OCI-LY7 (cell line): ENCODE data around the gene CARD11. TPM values are rescaled to one million over a fixed set of nuclear protein-coding genes. Genes with fewer than 3 reads are reported as not detected.

Experiments
- BruUV-seq: library from RNA; stranded (reverse); fragments of 400-500 nt; replicated peaks from 2 replicates; lab custom pipeline; 2021; lab: Mats Ljungman, UMichigan
- CTCF ChIA-PET: fragments of 300-600 bp; sonication (Branson Sonifier 250); formaldehyde crosslinking; loops from one replicate; lab custom pipeline; 2022; ENCODE audit warnings: antibody characterized with exemption; ENCODE audit not compliant: unreplicated experiment; lab: Charles Lee
- POLR2A ChIA-PET: fragments of 300-600 bp; sonication (Branson Sonifier 250); formaldehyde crosslinking; loops from one replicate; lab custom pipeline; 2022; ENCODE audit warnings: antibody characterized with exemption; lab: Charles Lee
- DNase-seq: peaks from one replicate; pipeline ENCODE4 v3.0.0-alpha.2; 2015; ENCODE audit warnings: low spot score
- H2AFZ ChIP-seq: fragments of 200-600 bp; sonication (generic), shearing (Covaris generic); 2 replicates; pipeline ENCODE4 v1.6.1; 2014; ENCODE audit warnings: mild to moderate bottlenecking, antibody characterized with exemption, low read length, moderate library complexity
- H3K27ac ChIP-seq: fragments of 200-600 bp; sonication (generic); 2 replicates; pipeline ENCODE4 v1.5.1; 2014; ENCODE audit warnings: mixed run types, low read depth, mild to moderate bottlenecking, moderate library complexity, low read length, inconsistent platforms; ENCODE audit not compliant: poor library complexity, severe bottlenecking
- H3K36me3 ChIP-seq: fragments of 200-600 bp; sonication (generic); 2 replicates; pipeline ENCODE4 v1.6.1; 2014; ENCODE audit warnings: mild to moderate bottlenecking, antibody characterized with exemption, low read length, moderate library complexity, mixed read lengths; ENCODE audit not compliant: insufficient read depth
- H3K4me1 ChIP-seq: fragments of 200-600 bp; sonication (generic); 2 replicates; pipeline ENCODE4 v1.5.1; 2014; ENCODE audit warnings: mild to moderate bottlenecking, low read length; ENCODE audit not compliant: insufficient read depth, poor library complexity, severe bottlenecking
- H3K4me2 ChIP-seq: fragments of 200-600 bp; sonication (generic); 2 replicates; pipeline ENCODE4 v1.6.1; 2014; ENCODE audit warnings: mild to moderate bottlenecking, low read length
- H3K4me3 ChIP-seq: fragments of 200-600 bp; sonication (generic); 2 replicates; pipeline ENCODE4 v1.5.1; 2014; ENCODE audit warnings: mild to moderate bottlenecking, low read depth, low read length; ENCODE audit not compliant: poor library complexity, severe bottlenecking
- H3K79me2 ChIP-seq: fragments of 200-600 bp; sonication (generic); 2 replicates; pipeline ENCODE4 v1.6.1; 2016; ENCODE audit warnings: low read depth, mild to moderate bottlenecking, low read length, moderate library complexity, mixed read lengths; ENCODE audit not compliant: insufficient read depth
- H3K9me2 ChIP-seq: fragments of 200-600 bp; sonication (generic); 2 replicates; pipeline ENCODE4 v1.6.1; 2016; ENCODE audit warnings: mild to moderate bottlenecking, low read length, mixed read lengths; ENCODE audit not compliant: insufficient read depth
- H3K9me3 ChIP-seq: fragments of 200-600 bp; sonication (generic); 2 replicates; pipeline ENCODE4 v1.6.1; 2014; ENCODE audit warnings: mild to moderate bottlenecking, mixed run types, low read length, mixed read lengths
- H4K20me1 ChIP-seq: fragments of 200-600 bp; sonication (generic); 2 replicates; pipeline ENCODE4 v1.6.1; 2014; ENCODE audit warnings: mild to moderate bottlenecking, antibody characterized with exemption, low read length, moderate library complexity, mixed read lengths; ENCODE audit not compliant: insufficient read depth
- CTCF ChIP-seq: fragments of 200-600 bp; sonication (generic); conservative IDR thresholded peaks from 2 replicates; pipeline ENCODE4 v1.5.1; 2014; ENCODE audit warnings: mild to moderate bottlenecking, antibody characterized with exemption, low read length, moderate library complexity, mixed read lengths
- EZH2phosphoT487 ChIP-seq: fragments of 200-600 bp; sonication (generic); IDR thresholded peaks from 2 replicates; pipeline ENCODE4 v1.6.1; 2018; ENCODE audit warnings: low read depth, borderline replicate concordance, mild to moderate bottlenecking, mixed run types, antibody characterized with exemption, low read length, moderate library complexity, mixed read lengths
- intact Hi-C: fragments of 100-400 bp; cut with micrococcal nuclease; formaldehyde crosslinking; loops from one replicate; pipeline ENCODE4 v1.10.0; 2022; ENCODE audit not compliant: unreplicated experiment
- total RNA-seq, 2 experiments: library from RNA; depleted of rRNA in 1 of 2; stranded (reverse); fragments of >200 nt in 1 of 2; shearing (Covaris generic) in 1 of 2; gene quantifications; 2 replicates each; pipeline ENCODE4 v1.2.3, GENCODE V29; 2014 to 2022

CARD11 gene
- total RNA-seq, 2 experiments from 2014 or later, result 33.8 to 63.5 TPM

GRCh38 chr7:3020416-3020815, 23.3 kb downstream of the CARD11 start:
- ChIA-PET POLR2A (interaction anchor here (0.7 to 1.2 kb wide), 3 partner anchors 10 to 79 kb away, joined by 3 to 4 read pairs (median 3); no protein-coding TSS in a partner anchor), CTCF (no interaction called here)
- DNase-seq, result no peak
- Histone ChIP-seq H3K4me1 (peaks cover 5% of the 10 kb centered on the region), H3K9me3 (peaks cover 22% of the 10 kb centered on the region; the same call in 1 of the 2 replicates), H3K9me2 (no peaks in the 10 kb centered on the region), H2AFZ (no peak overlapping the region), H3K4me2 (no peak overlapping the region), H4K20me1 (no peaks in the 10 kb centered on the region), H3K36me3 (peaks cover 40% of the 10 kb centered on the region), H3K79me2 (no peaks in the 10 kb centered on the region; the same call in 1 of the 2 replicates), H3K4me3 (no peak overlapping the region), H3K27ac (no peak overlapping the region)
- TF ChIP-seq CTCF, result no peak
- no peak for TF ChIP-seq EZH2phosphoT487
- no TSS peak for BruUV-seq
- intact Hi-C loops, result no loop called here

DNA sequence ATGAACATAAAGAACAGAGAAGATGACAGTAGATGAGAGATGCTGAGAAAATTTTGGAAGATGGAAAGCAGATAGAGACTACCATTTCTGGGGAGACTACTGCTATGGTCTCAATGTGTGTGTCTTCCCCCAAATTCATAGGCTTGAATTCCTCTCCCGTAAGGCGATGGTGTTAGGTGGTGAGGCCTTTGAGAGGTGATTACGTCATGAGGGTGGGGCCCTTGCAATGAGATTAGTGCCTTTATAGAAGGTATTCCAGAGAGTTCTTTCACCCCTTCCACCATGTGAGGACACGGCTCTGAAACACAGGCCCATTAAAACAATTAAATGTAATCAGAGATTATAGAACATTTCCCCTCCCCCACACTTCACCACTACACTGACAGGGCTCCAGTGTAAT, 23.9 kb downstream of the CARD11 start:
- no peak for TF ChIP-seq CTCF
- no peak for TF ChIP-seq EZH2phosphoT487
- Histone ChIP-seq H3K9me3 (peaks cover 17% of the 10 kb centered on the region; the same call in 1 of the 2 replicates), H3K4me3 (no peak overlapping the region), H3K27ac (no peak overlapping the region), H3K4me2 (no peak overlapping the region), H4K20me1 (no peaks in the 10 kb centered on the region), H3K9me2 (no peaks in the 10 kb centered on the region), H3K79me2 (no peaks in the 10 kb centered on the region; the same call in 1 of the 2 replicates), H3K4me1 (peaks cover 5% of the 10 kb centered on the region), H3K36me3 (peaks cover 33% of the 10 kb centered on the region), H2AFZ (no peak overlapping the region)
- no peak for DNase-seq
- CTCF ChIA-PET, result interaction anchor here (0.6 kb wide), 1 partner anchor 126 kb away, joined by 3 read pairs; no protein-coding TSS in a partner anchor
- POLR2A ChIA-PET, result interaction anchor here (1.0 to 1.2 kb wide), 2 partner anchors 10 to 21 kb away, joined by 3 to 4 read pairs; no protein-coding TSS in a partner anchor
- intact Hi-C loops, result no loop called here
- no TSS peak for BruUV-seq

DNA sequence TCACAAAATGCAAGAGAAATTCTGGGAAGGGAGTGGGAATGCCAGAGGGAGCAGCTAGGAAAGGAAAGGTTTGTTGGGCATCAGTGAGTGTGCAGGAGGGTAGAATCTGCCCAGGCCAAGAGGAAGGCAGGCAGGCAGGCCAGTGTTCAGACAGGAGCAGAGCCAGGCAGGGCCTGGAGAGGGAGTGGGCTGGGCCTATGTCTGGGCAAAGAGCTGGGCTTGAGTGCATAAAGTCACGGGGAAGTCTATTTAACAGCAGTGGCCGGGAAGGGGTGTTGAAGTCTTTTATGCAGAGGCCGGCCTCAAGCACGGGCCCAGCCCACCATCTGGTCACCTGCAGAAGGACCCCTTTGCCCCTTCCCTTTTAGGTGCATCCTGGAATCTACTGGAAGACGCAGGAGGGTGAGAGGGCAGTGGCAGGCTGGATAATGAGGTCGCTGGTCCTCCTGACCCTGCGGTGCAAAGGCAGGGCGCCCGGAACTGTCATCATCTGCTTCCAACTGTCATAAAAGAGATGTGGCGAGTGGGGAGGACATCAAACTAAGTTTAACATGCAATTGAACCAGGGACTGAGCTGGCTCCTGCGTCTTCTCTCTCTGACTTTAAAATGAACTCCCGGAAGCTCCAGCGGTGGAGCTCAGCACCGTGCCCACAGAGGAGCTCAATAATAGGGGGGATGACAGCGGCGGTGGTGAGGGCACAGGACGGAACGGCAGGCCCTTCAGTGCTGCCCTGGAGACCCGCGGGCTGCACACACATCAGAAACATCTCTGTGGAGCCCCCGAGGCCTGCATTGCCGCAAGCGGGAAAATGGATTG, 29.5 kb downstream of the CARD11 start:
- ChIA-PET CTCF (no interaction called here), POLR2A (no interaction called here)
- no peaks in the 10 kb centered on the region for H4K20me1 ChIP-seq
- H3K79me2 ChIP-seq, result no peaks in the 10 kb centered on the region
- H3K27ac ChIP-seq, result no peak overlapping the region
- no peak overlapping the region for H3K4me3 ChIP-seq
- H3K4me2 ChIP-seq, result no peak overlapping the region
- DNase-seq, result no peak
- no peaks in the 10 kb centered on the region for H3K9me2 ChIP-seq
- no peaks in the 10 kb centered on the region for H3K9me3 ChIP-seq
- intact Hi-C loops, result no loop called here
- TF ChIP-seq CTCF, result no peak
- no peak for TF ChIP-seq EZH2phosphoT487
- peaks cover 9% of the 10 kb centered on the region for H3K4me1 ChIP-seq
- H3K36me3 ChIP-seq, result peaks cover 14% of the 10 kb centered on the region
- H2AFZ ChIP-seq, result no peak overlapping the region
- BruUV-seq, result no TSS peak
